ENCODE results near the gene CCDC117.

GRCh38 chr22:28829358-28830181, 57.1 kb downstream of the CCDC117 start:
- TF ChIP-seq CTCF (IDR thresholded peaks at IDR 0.05; ENCODE audit: insufficient read depth, low read length, poor library complexity, severe bottlenecking) (peak; percentile 93), EZH2phosphoT487 (conservative IDR thresholded peaks at IDR 0.05; ENCODE audit: low read length) (no peak)
